HepG2 (cell line): Measurements from ENCODE around the gene TCFL5. TPM values are rescaled to one million over a fixed set of nuclear protein-coding genes. Genes with fewer than 3 reads are reported as not detected.

Experiments used
- ASH2L ChIP-seq: fragments of 300-600, 200-600 bp; sonication (generic); IDR thresholded peaks from 2 replicates; pipeline ENCODE4 v1.7.0; 2017; ENCODE audit warnings: low read depth, mild to moderate bottlenecking, moderate library complexity, mixed read lengths, low read length; ENCODE audit not compliant: insufficient read length
- HNRNPH1 ChIP-seq: fragments of 200-400 bp; formaldehyde crosslinking; optimal IDR thresholded peaks from 2 replicates; pipeline ENCODE3; 2017; ENCODE audit warnings: mild to moderate bottlenecking, low read depth, low read length
- ZNF274 ChIP-seq: sonication (generic); formaldehyde crosslinking; IDR thresholded peaks from 2 replicates; pipeline ENCODE4 v1.5.1; 2020; ENCODE audit warnings: mild to moderate bottlenecking, missing genetic modification reagents
- ZNF670 ChIP-seq: sonication (generic); formaldehyde crosslinking; IDR thresholded peaks from 2 replicates; pipeline ENCODE4 v1.8.0; 2022; ENCODE audit warnings: mild to moderate bottlenecking, missing genetic modification reagents, borderline replicate concordance
- ZNF883 ChIP-seq: sonication (generic); formaldehyde crosslinking; IDR thresholded peaks from 2 replicates; pipeline ENCODE4 v1.5.1; 2020; ENCODE audit warnings: mild to moderate bottlenecking, missing genetic modification reagents; ENCODE audit errors: not compliant biosample characterization
- polyA plus RNA-seq, 8 experiments: library from polyadenylated mRNA; depleted of rRNA in 3 of 8; stranded (reverse) in 7 of 8; unstranded in 1 of 8; fragments of >200 nt; fragmentation: Illumina TruSeq in 4 of 8; extraction: Trizol in 4 of 8; gene quantifications; 2 replicates each; pipeline versions ENCODE4 v1.2.1 to v1.2.3, GENCODE V29; 2011 to 2016; ENCODE audit warnings: low read depth in 4 of 8, missing spikeins in 1 of 8, mixed read lengths in 1 of 8; ENCODE audit not compliant: insufficient read depth in 1 of 8
- total RNA-seq, 5 experiments: library from RNA; depleted of rRNA; stranded (reverse); fragments of >200 nt; fragmentation: Illumina TruSeq; extraction: Trizol; gene quantifications; 2 replicates each; pipeline ENCODE4 v1.2.3, GENCODE V29; 2016; ENCODE audit warnings: low read depth in 1 of 5
- TF ChIP-seq, protein P1 (sequence below): sonication (generic); formaldehyde crosslinking; IDR thresholded peaks from 2 replicates; pipeline ENCODE4 v1.8.1; 2022; ENCODE audit warnings: low read depth, mild to moderate bottlenecking, missing genetic modification reagents
- TF ChIP-seq, protein P2 (sequence below): sonication (generic); formaldehyde crosslinking; IDR thresholded peaks from 2 replicates; pipeline ENCODE4 v1.4.0; 2020; ENCODE audit warnings: mild to moderate bottlenecking, missing genetic modification reagents
- TF ChIP-seq, protein P3 (sequence below), 2 experiments: sonication (generic) in 1 of 2; formaldehyde crosslinking in 1 of 2; IDR thresholded peaks; 2 replicates each; pipeline versions ENCODE4 v1.4.0 to v1.6.1; 2018 to 2020; ENCODE audit warnings: missing genetic modification reagents in 2 of 2, borderline replicate concordance in 1 of 2, low read depth in 1 of 2, mild to moderate bottlenecking in 1 of 2, missing biosample characterization in 1 of 2
- TF ChIP-seq, protein P4 (sequence below): IDR thresholded peaks from 2 replicates; pipeline ENCODE4 v1.6.1; 2012; ENCODE audit warnings: low read length, improper control_type of control experiment
- TF ChIP-seq, protein P5 (sequence below): conservative IDR thresholded peaks from 2 replicates; pipeline ENCODE4 v1.6.1; 2018; ENCODE audit warnings: missing genetic modification reagents
- TF ChIP-seq, protein P6 (sequence below), 2 experiments: sonication (generic) in 1 of 2; formaldehyde crosslinking in 1 of 2; IDR thresholded peaks; 2 replicates each; pipeline versions ENCODE4 v1.4.0 to v1.6.1; 2016 to 2020; ENCODE audit warnings: borderline replicate concordance in 1 of 2, low read depth in 1 of 2, mild to moderate bottlenecking in 1 of 2, missing genetic modification reagents in 1 of 2

TCFL5 gene
- total and polyA plus RNA-seq, 2 of the 13 experiments (the other 11 are each of a cell fraction or from before 2014, with no cell fraction given) = 14.8 to 20.0 TPM

DNA sequence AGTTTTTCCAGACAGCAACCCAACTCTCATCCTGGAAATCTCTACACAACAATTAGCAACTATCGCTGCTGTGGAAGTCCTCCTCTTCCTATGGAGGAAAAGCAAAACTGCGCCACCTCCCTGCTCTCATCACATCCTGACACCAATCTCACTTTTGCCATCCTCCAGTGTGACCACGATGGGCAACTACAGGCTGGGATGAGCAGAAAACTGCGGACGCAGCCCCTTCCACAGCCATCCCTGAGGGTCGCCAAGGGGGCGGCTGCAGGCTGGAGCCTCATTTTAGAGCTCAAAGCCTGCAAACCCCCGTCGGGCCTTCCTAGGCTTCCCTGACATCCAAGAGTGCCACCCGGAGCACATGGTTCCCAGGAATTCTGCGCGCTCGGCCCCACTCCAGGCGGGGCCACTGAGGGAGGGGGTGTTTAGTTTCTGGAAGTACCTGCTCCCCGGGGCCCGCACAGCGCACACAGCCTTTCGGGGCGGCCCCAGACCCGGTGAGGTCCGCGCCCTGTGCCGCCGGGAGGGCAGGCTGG, 1.2 kb downstream of the TCFL5 start (continued):
- TF ChIP-seq, protein P1, sequence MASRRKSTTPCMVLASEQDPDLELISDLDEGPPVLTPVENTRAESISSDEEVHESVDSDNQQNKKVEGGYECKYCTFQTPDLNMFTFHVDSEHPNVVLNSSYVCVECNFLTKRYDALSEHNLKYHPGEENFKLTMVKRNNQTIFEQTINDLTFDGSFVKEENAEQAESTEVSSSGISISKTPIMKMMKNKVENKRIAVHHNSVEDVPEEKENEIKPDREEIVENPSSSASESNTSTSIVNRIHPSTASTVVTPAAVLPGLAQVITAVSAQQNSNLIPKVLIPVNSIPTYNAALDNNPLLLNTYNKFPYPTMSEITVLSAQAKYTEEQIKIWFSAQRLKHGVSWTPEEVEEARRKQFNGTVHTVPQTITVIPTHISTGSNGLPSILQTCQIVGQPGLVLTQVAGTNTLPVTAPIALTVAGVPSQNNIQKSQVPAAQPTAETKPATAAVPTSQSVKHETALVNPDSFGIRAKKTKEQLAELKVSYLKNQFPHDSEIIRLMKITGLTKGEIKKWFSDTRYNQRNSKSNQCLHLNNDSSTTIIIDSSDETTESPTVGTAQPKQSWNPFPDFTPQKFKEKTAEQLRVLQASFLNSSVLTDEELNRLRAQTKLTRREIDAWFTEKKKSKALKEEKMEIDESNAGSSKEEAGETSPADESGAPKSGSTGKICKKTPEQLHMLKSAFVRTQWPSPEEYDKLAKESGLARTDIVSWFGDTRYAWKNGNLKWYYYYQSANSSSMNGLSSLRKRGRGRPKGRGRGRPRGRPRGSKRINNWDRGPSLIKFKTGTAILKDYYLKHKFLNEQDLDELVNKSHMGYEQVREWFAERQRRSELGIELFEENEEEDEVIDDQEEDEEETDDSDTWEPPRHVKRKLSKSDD = no peak
- TF ChIP-seq, protein P2, sequence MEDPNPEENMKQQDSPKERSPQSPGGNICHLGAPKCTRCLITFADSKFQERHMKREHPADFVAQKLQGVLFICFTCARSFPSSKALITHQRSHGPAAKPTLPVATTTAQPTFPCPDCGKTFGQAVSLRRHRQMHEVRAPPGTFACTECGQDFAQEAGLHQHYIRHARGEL = no peak
- TF ChIP-seq ZNF274 (CRISPR knock-in tag) (no peak; the same call in 1 of the 2 replicates), ASH2L (peak; percentile 42), ZNF670 (CRISPR knock-in tag) (no peak), HNRNPH1 (no peak), ZNF883 (CRISPR knock-in tag) (no peak)
- TF ChIP-seq, protein P3, sequence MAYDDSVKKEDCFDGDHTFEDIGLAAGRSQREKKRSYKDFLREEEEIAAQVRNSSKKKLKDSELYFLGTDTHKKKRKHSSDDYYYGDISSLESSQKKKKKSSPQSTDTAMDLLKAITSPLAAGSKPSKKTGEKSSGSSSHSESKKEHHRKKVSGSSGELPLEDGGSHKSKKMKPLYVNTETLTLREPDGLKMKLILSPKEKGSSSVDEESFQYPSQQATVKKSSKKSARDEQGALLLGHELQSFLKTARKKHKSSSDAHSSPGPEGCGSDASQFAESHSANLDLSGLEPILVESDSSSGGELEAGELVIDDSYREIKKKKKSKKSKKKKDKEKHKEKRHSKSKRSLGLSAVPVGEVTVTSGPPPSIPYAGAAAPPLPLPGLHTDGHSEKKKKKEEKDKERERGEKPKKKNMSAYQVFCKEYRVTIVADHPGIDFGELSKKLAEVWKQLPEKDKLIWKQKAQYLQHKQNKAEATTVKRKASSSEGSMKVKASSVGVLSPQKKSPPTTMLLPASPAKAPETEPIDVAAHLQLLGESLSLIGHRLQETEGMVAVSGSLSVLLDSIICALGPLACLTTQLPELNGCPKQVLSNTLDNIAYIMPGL (CRISPR knock-in tag; IDR thresholded peaks at IDR 0.05; ENCODE audit: borderline replicate concordance in 1 of 2, low read depth in 1 of 2) = peak; percentile 20 to 24; a peak in 2 of 4 replicates
- TF ChIP-seq, protein P4, sequence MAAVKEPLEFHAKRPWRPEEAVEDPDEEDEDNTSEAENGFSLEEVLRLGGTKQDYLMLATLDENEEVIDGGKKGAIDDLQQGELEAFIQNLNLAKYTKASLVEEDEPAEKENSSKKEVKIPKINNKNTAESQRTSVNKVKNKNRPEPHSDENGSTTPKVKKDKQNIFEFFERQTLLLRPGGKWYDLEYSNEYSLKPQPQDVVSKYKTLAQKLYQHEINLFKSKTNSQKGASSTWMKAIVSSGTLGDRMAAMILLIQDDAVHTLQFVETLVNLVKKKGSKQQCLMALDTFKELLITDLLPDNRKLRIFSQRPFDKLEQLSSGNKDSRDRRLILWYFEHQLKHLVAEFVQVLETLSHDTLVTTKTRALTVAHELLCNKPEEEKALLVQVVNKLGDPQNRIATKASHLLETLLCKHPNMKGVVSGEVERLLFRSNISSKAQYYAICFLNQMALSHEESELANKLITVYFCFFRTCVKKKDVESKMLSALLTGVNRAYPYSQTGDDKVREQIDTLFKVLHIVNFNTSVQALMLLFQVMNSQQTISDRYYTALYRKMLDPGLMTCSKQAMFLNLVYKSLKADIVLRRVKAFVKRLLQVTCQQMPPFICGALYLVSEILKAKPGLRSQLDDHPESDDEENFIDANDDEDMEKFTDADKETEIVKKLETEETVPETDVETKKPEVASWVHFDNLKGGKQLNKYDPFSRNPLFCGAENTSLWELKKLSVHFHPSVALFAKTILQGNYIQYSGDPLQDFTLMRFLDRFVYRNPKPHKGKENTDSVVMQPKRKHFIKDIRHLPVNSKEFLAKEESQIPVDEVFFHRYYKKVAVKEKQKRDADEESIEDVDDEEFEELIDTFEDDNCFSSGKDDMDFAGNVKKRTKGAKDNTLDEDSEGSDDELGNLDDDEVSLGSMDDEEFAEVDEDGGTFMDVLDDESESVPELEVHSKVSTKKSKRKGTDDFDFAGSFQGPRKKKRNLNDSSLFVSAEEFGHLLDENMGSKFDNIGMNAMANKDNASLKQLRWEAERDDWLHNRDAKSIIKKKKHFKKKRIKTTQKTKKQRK = no peak
- TF ChIP-seq, protein P5, sequence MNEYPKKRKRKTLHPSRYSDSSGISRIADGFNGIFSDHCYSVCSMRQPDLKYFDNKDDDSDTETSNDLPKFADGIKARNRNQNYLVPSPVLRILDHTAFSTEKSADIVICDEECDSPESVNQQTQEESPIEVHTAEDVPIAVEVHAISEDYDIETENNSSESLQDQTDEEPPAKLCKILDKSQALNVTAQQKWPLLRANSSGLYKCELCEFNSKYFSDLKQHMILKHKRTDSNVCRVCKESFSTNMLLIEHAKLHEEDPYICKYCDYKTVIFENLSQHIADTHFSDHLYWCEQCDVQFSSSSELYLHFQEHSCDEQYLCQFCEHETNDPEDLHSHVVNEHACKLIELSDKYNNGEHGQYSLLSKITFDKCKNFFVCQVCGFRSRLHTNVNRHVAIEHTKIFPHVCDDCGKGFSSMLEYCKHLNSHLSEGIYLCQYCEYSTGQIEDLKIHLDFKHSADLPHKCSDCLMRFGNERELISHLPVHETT (CRISPR knock-in tag) = peak; percentile 38; the same call in 1 of the 2 replicates
- TF ChIP-seq, protein P6, sequence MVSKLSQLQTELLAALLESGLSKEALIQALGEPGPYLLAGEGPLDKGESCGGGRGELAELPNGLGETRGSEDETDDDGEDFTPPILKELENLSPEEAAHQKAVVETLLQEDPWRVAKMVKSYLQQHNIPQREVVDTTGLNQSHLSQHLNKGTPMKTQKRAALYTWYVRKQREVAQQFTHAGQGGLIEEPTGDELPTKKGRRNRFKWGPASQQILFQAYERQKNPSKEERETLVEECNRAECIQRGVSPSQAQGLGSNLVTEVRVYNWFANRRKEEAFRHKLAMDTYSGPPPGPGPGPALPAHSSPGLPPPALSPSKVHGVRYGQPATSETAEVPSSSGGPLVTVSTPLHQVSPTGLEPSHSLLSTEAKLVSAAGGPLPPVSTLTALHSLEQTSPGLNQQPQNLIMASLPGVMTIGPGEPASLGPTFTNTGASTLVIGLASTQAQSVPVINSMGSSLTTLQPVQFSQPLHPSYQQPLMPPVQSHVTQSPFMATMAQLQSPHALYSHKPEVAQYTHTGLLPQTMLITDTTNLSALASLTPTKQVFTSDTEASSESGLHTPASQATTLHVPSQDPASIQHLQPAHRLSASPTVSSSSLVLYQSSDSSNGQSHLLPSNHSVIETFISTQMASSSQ (IDR thresholded peaks at IDR 0.05; ENCODE audit: low read depth) = no peak
- TF ChIP-seq, protein P6 (CRISPR knock-in tag; IDR thresholded peaks at IDR 0.05; ENCODE audit: borderline replicate concordance) = no peak
